GDM1 (cell line): ENCODE results near the gene SNW1.
"Not testable (repeated sequence)": the region's sequence is repeated elsewhere in the genome, so short reads cannot be mapped to it uniquely, and the experiment has no call there.

Experiments
- DNase-seq: peaks from one replicate; lab custom pipeline; 2025; lab: John Stamatoyannopoulos, UW

The SNW1 gene

GRCh38 chr14:77747425-77747824 lies 13.5 kb downstream of the SNW1 start:
- not testable (repeated sequence) for DNase-seq

- no peak for DNase-seq
Observed at GRCh38 chr14:77746064-77746702, 14.8 kb downstream of the SNW1 start.

GRCh38 chr14:77741438-77741837 lies 19.5 kb downstream of the SNW1 start:
- no peak for DNase-seq

- DNase-seq, result no peak
Observed at GRCh38 chr14:77738559-77739250, 22.3 kb downstream of the SNW1 start.

- DNase-seq, result no peak
Observed at GRCh38 chr14:77730976-77731497, 29.9 kb downstream of the SNW1 start.

- no peak for DNase-seq
Observed at GRCh38 chr14:77722301-77722700, 38.7 kb downstream of the SNW1 start.

GRCh38 chr14:77721437-77721836 lies 39.5 kb downstream of the SNW1 start:
- DNase-seq, result no peak

- no peak for DNase-seq
Observed at GRCh38 chr14:77717608-77718305, 43.2 kb downstream of the SNW1 start.

GRCh38 chr14:77714926-77715325 lies 46.0 kb downstream of the SNW1 start:
- no peak for DNase-seq

- DNase-seq, result no peak
Observed at GRCh38 chr14:77710364-77710763, 50.6 kb downstream of the SNW1 start.

- no peak for DNase-seq
Observed at GRCh38 chr14:77709412-77709811, 51.5 kb downstream of the SNW1 start.

- DNase-seq, result no peak
Observed at GRCh38 chr14:77708749-77709148, 52.2 kb downstream of the SNW1 start.

GRCh38 chr14:77707724-77708408 lies 53.1 kb downstream of the SNW1 start, which contains the start of the genes ALKBH1 and SLIRP:
ALKBH1 (minus strand) TSS chr14:77708023; CDS start chr14:77708004, 19 bp downstream.
SLIRP (plus strand) TSS chr14:77708103; CDS start chr14:77708112, 9 bp downstream.
- DNase-seq, result peak; percentile 65

- DNase-seq, result no peak
Observed at GRCh38 chr14:77707355-77707723, 53.6 kb downstream of the SNW1 start.

- no peak for DNase-seq
Observed at GRCh38 chr14:77691259-77691658, 69.7 kb downstream of the SNW1 start.

GRCh38 chr14:77682158-77682553 lies 78.8 kb downstream of the SNW1 start:
- DNase-seq, result no peak

GRCh38 chr14:77681196-77682157 lies 79.5 kb downstream of the SNW1 start:
- no peak for DNase-seq

- no peak for DNase-seq
Observed at GRCh38 chr14:77674931-77675330, 86.0 kb downstream of the SNW1 start.

- no peak for DNase-seq
Observed at GRCh38 chr14:77673193-77673592, 87.8 kb downstream of the SNW1 start.
